MM.1S (cell line): Measurements from ENCODE around the gene BLTP3B.

Experiments used
- DNase-seq: peaks from one replicate; pipeline ENCODE4 v3.0.0-alpha.2; 2015
- H2AFZ ChIP-seq: fragments of 300-600 bp; sonication (generic); 2 replicates; pipeline ENCODE4 v1.6.0; 2016; ENCODE audit warnings: antibody characterized with exemption, low read length
- H3F3A ChIP-seq: fragments of 300-600 bp; sonication (generic); 2 replicates; pipeline ENCODE4 v1.6.1; 2016; ENCODE audit warnings: mild to moderate bottlenecking, antibody characterized with exemption, low read length, moderate library complexity, mixed read lengths; ENCODE audit not compliant: insufficient read depth
- H3K27ac ChIP-seq: fragments of 300-600 bp; sonication (generic); 2 replicates; pipeline ENCODE4 v1.5.1; 2016; ENCODE audit warnings: mild to moderate bottlenecking, low read length
- H3K27me3 ChIP-seq: fragments of 300-600 bp; sonication (generic); replicated peaks from 2 replicates; pipeline ENCODE4 v1.6.0; 2016; ENCODE audit warnings: low read length; ENCODE audit not compliant: insufficient read depth
- H3K36me3 ChIP-seq: fragments of 300-600 bp; sonication (generic); replicated peaks from 2 replicates; pipeline ENCODE4 v1.6.1; 2016; ENCODE audit warnings: mild to moderate bottlenecking, low read length, mixed read lengths; ENCODE audit not compliant: insufficient read depth
- H3K4me1 ChIP-seq: fragments of 300-600 bp; sonication (generic); 2 replicates; pipeline ENCODE4 v1.6.1; 2016; ENCODE audit warnings: low read length, mixed read lengths
- H3K4me2 ChIP-seq: fragments of 300-600 bp; sonication (generic); 2 replicates; pipeline ENCODE4 v1.6.0; 2016; ENCODE audit warnings: low read depth, low read length
- H3K4me3 ChIP-seq: fragments of 300-600 bp; sonication (generic); 2 replicates; pipeline ENCODE4 v1.5.1; 2016; ENCODE audit warnings: low read length, mixed read lengths
- H3K79me2 ChIP-seq: fragments of 300-600 bp; sonication (generic); 2 replicates; pipeline ENCODE4 v1.6.1; 2016; ENCODE audit warnings: mixed run types, low read length, mixed read lengths
- H3K9ac ChIP-seq: fragments of 300-600 bp; sonication (generic); 2 replicates; pipeline ENCODE4 v1.6.1; 2016; ENCODE audit warnings: low read length, mixed read lengths
- H3K9me2 ChIP-seq: fragments of 300-600 bp; sonication (generic); replicated peaks from 2 replicates; pipeline ENCODE4 v1.6.1; 2016; ENCODE audit warnings: mild to moderate bottlenecking, low read length, mixed read lengths; ENCODE audit not compliant: insufficient read depth
- H3K9me3 ChIP-seq: fragments of 300-600 bp; sonication (generic); replicated peaks from 2 replicates; pipeline ENCODE4 v1.6.1; 2016; ENCODE audit warnings: mild to moderate bottlenecking, low read length, mixed read lengths; ENCODE audit not compliant: insufficient read depth
- H4K20me1 ChIP-seq: fragments of 300-600 bp; sonication (generic); 2 replicates; pipeline ENCODE4 v1.6.1; 2016; ENCODE audit warnings: mild to moderate bottlenecking, low read length, moderate library complexity, mixed read lengths; ENCODE audit not compliant: insufficient read depth
- EZH2 ChIP-seq: fragments of 300-600 bp; sonication (generic); optimal IDR thresholded peaks from 2 replicates; pipeline ENCODE3; 2017; ENCODE audit warnings: low read depth, mild to moderate bottlenecking, antibody characterized with exemption, low read length, mixed read lengths
- EZH2phosphoT487 ChIP-seq: fragments of 300-600 bp; sonication (generic); IDR thresholded peaks from 2 replicates; pipeline ENCODE4 v1.6.1; 2018; ENCODE audit warnings: antibody characterized with exemption, low read length
- TF ChIP-seq, protein P1 (sequence below): fragments of 300-600 bp; sonication (generic); IDR thresholded peaks from 2 replicates; pipeline ENCODE4 v1.5.1; 2016; ENCODE audit warnings: antibody characterized with exemption, low read length, mixed read lengths

BLTP3B gene

DNA sequence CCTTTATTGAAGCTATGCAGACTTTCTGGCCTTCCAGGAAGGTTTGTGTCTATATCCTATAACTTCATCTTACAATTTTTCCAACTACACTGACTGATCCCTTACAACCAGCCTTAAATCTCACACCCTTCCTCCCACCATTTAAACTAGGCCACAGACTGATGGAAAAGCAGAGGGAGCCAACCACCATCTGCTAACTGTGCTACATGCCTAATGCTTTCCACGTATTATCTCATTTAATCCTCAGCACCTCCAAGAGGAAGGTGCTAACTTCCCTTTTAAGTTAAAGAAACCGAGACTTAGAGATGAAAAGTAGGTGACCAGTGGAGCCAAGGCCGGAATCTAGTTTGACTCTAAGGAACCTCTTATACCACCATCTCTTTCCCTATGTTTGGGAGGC is 22.7 kb upstream of the BLTP3B start:
- Histone ChIP-seq H3K4me1 (no peaks in the 10 kb centered on the region), H3K9ac (no peak overlapping the region), H4K20me1 (no peaks in the 10 kb centered on the region), H3K36me3 (no peaks in the 10 kb centered on the region), H3K79me2 (no peaks in the 10 kb centered on the region), H3F3A (no peaks in the 10 kb centered on the region), H3K9me2 (no peaks in the 10 kb centered on the region), H3K27me3 (no peaks in the 10 kb centered on the region), H3K27ac (no peak overlapping the region), H3K4me3 (no peak overlapping the region), H3K4me2 (no peak overlapping the region), H3K9me3 (no peaks in the 10 kb centered on the region), H2AFZ (no peak overlapping the region)
- no peak for DNase-seq
- TF ChIP-seq EZH2phosphoT487 = no peak
- TF ChIP-seq, protein P1, sequence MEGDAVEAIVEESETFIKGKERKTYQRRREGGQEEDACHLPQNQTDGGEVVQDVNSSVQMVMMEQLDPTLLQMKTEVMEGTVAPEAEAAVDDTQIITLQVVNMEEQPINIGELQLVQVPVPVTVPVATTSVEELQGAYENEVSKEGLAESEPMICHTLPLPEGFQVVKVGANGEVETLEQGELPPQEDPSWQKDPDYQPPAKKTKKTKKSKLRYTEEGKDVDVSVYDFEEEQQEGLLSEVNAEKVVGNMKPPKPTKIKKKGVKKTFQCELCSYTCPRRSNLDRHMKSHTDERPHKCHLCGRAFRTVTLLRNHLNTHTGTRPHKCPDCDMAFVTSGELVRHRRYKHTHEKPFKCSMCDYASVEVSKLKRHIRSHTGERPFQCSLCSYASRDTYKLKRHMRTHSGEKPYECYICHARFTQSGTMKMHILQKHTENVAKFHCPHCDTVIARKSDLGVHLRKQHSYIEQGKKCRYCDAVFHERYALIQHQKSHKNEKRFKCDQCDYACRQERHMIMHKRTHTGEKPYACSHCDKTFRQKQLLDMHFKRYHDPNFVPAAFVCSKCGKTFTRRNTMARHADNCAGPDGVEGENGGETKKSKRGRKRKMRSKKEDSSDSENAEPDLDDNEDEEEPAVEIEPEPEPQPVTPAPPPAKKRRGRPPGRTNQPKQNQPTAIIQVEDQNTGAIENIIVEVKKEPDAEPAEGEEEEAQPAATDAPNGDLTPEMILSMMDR = no peak
- no peak for TF ChIP-seq EZH2

DNA sequence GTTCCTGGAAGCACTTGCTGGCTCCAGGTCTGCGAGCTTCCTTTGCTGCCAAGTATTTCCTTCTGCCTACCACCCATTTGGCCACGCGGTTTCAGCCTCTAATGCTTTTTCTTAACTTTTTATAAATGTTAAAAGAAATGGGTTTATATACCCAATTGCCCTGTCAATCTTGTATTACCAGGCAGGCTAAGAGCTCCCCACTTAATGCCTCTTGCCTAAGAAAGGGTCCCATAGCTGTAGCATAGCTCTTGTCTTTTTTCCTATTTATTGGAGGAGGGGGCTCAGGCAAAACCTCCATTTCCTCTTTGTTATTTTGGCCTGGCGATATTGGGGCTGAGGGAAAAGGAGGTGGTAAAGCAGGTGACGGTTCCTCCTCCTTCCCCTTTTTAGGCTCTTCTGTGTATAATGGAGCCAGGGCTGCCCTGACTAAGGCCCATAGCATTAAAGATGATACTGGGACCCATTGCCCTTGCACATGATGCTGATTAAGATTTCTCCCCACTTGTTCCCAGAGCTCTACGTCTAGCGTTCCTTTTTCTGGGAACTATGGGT is 21.6 kb upstream of the BLTP3B start:
- Histone ChIP-seq H3K79me2 (no peaks in the 10 kb centered on the region), H3F3A (no peaks in the 10 kb centered on the region), H3K4me1 (no peaks in the 10 kb centered on the region), H3K9me3 (no peaks in the 10 kb centered on the region), H2AFZ (no peak overlapping the region), H3K27ac (no peak overlapping the region), H3K9me2 (no peaks in the 10 kb centered on the region), H3K9ac (no peak overlapping the region), H3K36me3 (no peaks in the 10 kb centered on the region), H3K27me3 (no peaks in the 10 kb centered on the region), H4K20me1 (no peaks in the 10 kb centered on the region), H3K4me3 (no peak overlapping the region), H3K4me2 (peak overlapping the region; percentile 45; the same call in 1 of the 2 replicates)
- no peak for TF ChIP-seq EZH2phosphoT487
- TF ChIP-seq, protein P1 = no peak
- no peak for TF ChIP-seq EZH2
- no peak for DNase-seq

DNA sequence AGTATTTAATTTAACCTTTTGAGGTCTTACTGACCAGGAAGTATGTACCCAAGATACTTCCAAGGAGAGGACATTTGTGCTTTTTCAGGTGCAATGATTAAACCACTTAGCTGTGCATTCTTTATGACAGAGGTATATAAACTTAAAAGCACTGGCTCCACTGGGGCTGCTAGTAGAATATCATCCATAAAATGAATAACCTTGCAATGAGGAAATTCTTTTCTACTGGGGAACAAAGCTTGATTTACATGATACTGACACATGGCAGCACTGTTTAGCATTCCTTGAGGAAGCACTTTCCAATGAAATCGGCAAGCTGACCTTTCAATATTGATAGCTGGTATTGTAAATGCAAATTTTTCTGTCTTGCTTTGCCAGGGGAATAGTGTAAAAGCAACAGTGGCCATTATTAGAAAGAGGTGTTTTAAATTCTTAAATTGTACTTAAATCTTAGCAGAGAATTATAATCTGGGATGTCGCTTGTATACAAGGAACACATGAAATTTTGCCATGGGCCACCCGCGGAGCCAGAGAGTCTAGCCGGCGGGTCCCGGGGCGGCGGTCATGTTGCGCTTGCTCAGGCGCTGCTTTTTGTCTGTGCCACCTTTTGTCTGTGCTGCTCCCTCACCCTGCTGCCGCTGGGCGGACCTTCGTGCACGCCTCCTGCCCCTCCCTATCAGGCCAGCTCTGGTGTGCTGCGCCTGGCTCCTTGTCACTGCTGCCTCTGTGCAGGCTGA is 20.9 kb upstream of the BLTP3B start:
- Histone ChIP-seq H2AFZ (no peak overlapping the region), H3K27me3 (no peaks in the 10 kb centered on the region), H3K4me1 (no peaks in the 10 kb centered on the region), H3K9me2 (no peaks in the 10 kb centered on the region), H4K20me1 (no peaks in the 10 kb centered on the region), H3K27ac (no peak overlapping the region), H3F3A (no peaks in the 10 kb centered on the region), H3K4me2 (peak overlapping the region; percentile 45; the same call in 1 of the 2 replicates), H3K79me2 (no peaks in the 10 kb centered on the region), H3K4me3 (no peak overlapping the region), H3K9me3 (no peaks in the 10 kb centered on the region), H3K36me3 (no peaks in the 10 kb centered on the region), H3K9ac (no peak overlapping the region)
- peak; percentile 70 for DNase-seq
- TF ChIP-seq, protein P1 = peak; percentile 12
- no peak for TF ChIP-seq EZH2phosphoT487
